SU-DHL-6 (cell line): Measurements from ENCODE around the gene DLST.
"Not testable (repeated sequence)": the region's sequence is repeated elsewhere in the genome, so short reads cannot be mapped to it uniquely, and the experiment has no call there.

Source experiments
- H2AFZ ChIP-seq: fragments of 200-600 bp; sonication (generic); 2 replicates; pipeline ENCODE4 v1.6.1; 2014; ENCODE audit warnings: low read depth, mild to moderate bottlenecking, moderate library complexity, mixed read lengths, antibody characterized with exemption, low read length; ENCODE audit not compliant: severe bottlenecking
- H3F3A ChIP-seq: fragments of 200-600 bp; shearing (Covaris generic); 2 replicates; pipeline ENCODE4 v1.6.0; 2016; ENCODE audit warnings: antibody characterized with exemption, mild to moderate bottlenecking; ENCODE audit not compliant: insufficient read depth
- H3K27ac ChIP-seq: fragments of 200-600 bp; sonication (generic); 2 replicates; pipeline ENCODE4 v1.5.1; 2016; ENCODE audit warnings: low read depth, mild to moderate bottlenecking, low read length, moderate library complexity, mixed read lengths
- H3K27me3 ChIP-seq: fragments of 200-600 bp; sonication (generic), shearing (Covaris generic); 2 replicates; pipeline ENCODE4 v1.6.0; 2014; ENCODE audit warnings: mild to moderate bottlenecking, low read length
- H3K36me3 ChIP-seq: fragments of 200-600 bp; sonication (generic); 2 replicates; pipeline ENCODE4 v1.6.1; 2014; ENCODE audit warnings: mild to moderate bottlenecking, low read length, mixed read lengths
- H3K4me2 ChIP-seq: fragments of 300-600, 200-600 bp; shearing (Covaris generic), sonication (generic); 2 replicates; pipeline ENCODE4 v1.6.0; 2014; ENCODE audit warnings: low read length, low read depth, mild to moderate bottlenecking; ENCODE audit not compliant: poor library complexity, severe bottlenecking
- H3K4me3 ChIP-seq: fragments of 200-600 bp; sonication (generic); 2 replicates; pipeline ENCODE4 v1.5.1; 2014; ENCODE audit warnings: antibody characterized with exemption, low read length, mild to moderate bottlenecking, mixed read lengths; ENCODE audit not compliant: insufficient read depth, poor library complexity, severe bottlenecking
- H3K79me2 ChIP-seq: fragments of 200-600 bp; sonication (generic); 2 replicates; pipeline ENCODE4 v1.6.1; 2014; ENCODE audit warnings: mild to moderate bottlenecking, low read length, moderate library complexity; ENCODE audit not compliant: insufficient read depth
- H3K9ac ChIP-seq: fragments of 200-600 bp; sonication (generic); 2 replicates; pipeline ENCODE4 v1.7.0; 2014; ENCODE audit warnings: mild to moderate bottlenecking, low read length
- H3K9me2 ChIP-seq: fragments of 200-600 bp; sonication (generic); replicated peaks from 2 replicates; pipeline ENCODE4 v1.6.1; 2014; ENCODE audit warnings: low read length; ENCODE audit not compliant: insufficient read depth
- H3K9me3 ChIP-seq: fragments of 200-600 bp; sonication (generic); 2 replicates; pipeline ENCODE4 v1.6.1; 2014; ENCODE audit warnings: low read length, mixed read lengths; ENCODE audit not compliant: insufficient read depth
- H4K20me1 ChIP-seq: fragments of 200-600 bp; sonication (generic); 2 replicates; pipeline ENCODE4 v1.6.1; 2014; ENCODE audit warnings: low read depth, mild to moderate bottlenecking, antibody characterized with exemption, low read length, moderate library complexity, mixed read lengths
- CTCF ChIP-seq: fragments of 200-600 bp; sonication (generic); IDR thresholded peaks from one replicate; pipeline ENCODE4 v1.5.1; 2017; ENCODE audit warnings: antibody characterized with exemption, mild to moderate bottlenecking, low read length, moderate library complexity; ENCODE audit not compliant: insufficient read depth, poor library complexity, severe bottlenecking
- EZH2phosphoT487 ChIP-seq: fragments of 200-600 bp; sonication (generic), shearing (Covaris generic); conservative IDR thresholded peaks from 2 replicates; pipeline ENCODE4 v1.6.1; 2018; ENCODE audit warnings: mild to moderate bottlenecking, antibody characterized with exemption, low read length, moderate library complexity, mixed read lengths

Gene DLST

GRCh38 chr14:74932401-74932901 lies 50.7 kb downstream of the DLST start:
- Histone ChIP-seq H3K27ac (no peak overlapping the region), H3K9me2 (no peaks in the 10 kb centered on the region), H3K9ac (no peak overlapping the region), H3K4me2 (no peak overlapping the region), H3K27me3 (no peaks in the 10 kb centered on the region), H2AFZ (no peak overlapping the region), H3K4me3 (no peak overlapping the region), H3K79me2 (no peaks in the 10 kb centered on the region), H3F3A (no peaks in the 10 kb centered on the region), H4K20me1 (no peaks in the 10 kb centered on the region), H3K9me3 (no peaks in the 10 kb centered on the region), H3K36me3 (no peaks in the 10 kb centered on the region)
- no peak for TF ChIP-seq CTCF
- TF ChIP-seq EZH2phosphoT487: no peak

GRCh38 chr14:74932936-74933335 lies 51.2 kb downstream of the DLST start:
- H3K9me3 ChIP-seq, H2AFZ ChIP-seq, H3F3A ChIP-seq, H3K36me3 ChIP-seq, H3K27me3 ChIP-seq, H3K9ac ChIP-seq, H3K9me2 ChIP-seq, H3K4me2 ChIP-seq, H4K20me1 ChIP-seq, H3K27ac ChIP-seq, H3K79me2 ChIP-seq, H3K4me3 ChIP-seq: not testable (repeated sequence)

GRCh38 chr14:74934041-74934440 lies 52.3 kb downstream of the DLST start:
- no peaks in the 10 kb centered on the region for H4K20me1 ChIP-seq
- TF ChIP-seq EZH2phosphoT487: no peak
- no peak for TF ChIP-seq CTCF
- H3F3A ChIP-seq: no peaks in the 10 kb centered on the region
- no peaks in the 10 kb centered on the region for H3K9me2 ChIP-seq
- no peaks in the 10 kb centered on the region for H3K79me2 ChIP-seq
- H3K4me3 ChIP-seq: no peak overlapping the region
- no peaks in the 10 kb centered on the region for H3K9me3 ChIP-seq
- no peak overlapping the region for H3K4me2 ChIP-seq
- no peaks in the 10 kb centered on the region for H3K36me3 ChIP-seq
- no peak overlapping the region for H2AFZ ChIP-seq
- no peaks in the 10 kb centered on the region for H3K27me3 ChIP-seq
- no peak overlapping the region for H3K9ac ChIP-seq
- H3K27ac ChIP-seq: no peak overlapping the region

GRCh38 chr14:74934476-74935359 lies 53.0 kb downstream of the DLST start:
- no peak overlapping the region for H3K9ac ChIP-seq
- no peak overlapping the region for H3K4me3 ChIP-seq
- H4K20me1 ChIP-seq: no peaks in the 10 kb centered on the region
- no peak overlapping the region for H3K4me2 ChIP-seq
- no peaks in the 10 kb centered on the region for H3K9me2 ChIP-seq
- no peaks in the 10 kb centered on the region for H3K79me2 ChIP-seq
- no peaks in the 10 kb centered on the region for H3F3A ChIP-seq
- TF ChIP-seq EZH2phosphoT487 (no peak), CTCF (no peak)
- no peaks in the 10 kb centered on the region for H3K27me3 ChIP-seq
- no peaks in the 10 kb centered on the region for H3K9me3 ChIP-seq
- no peaks in the 10 kb centered on the region for H3K36me3 ChIP-seq
- no peak overlapping the region for H3K27ac ChIP-seq
- no peak overlapping the region for H2AFZ ChIP-seq
